NCI-H1417 (cell line): ENCODE results near the gene EMC8.
"Not testable (repeated sequence)": the region's sequence is repeated elsewhere in the genome, so short reads cannot be mapped to it uniquely, and the experiment has no call there.

Experiments used
- DNase-seq, 3 experiments: peaks; one replicate each; lab custom pipeline; 2025; lab: John Stamatoyannopoulos, UW

Gene EMC8

GRCh38 chr16:85812811-85813700 lies 13.7 kb upstream of the EMC8 start:
- no peak for DNase-seq

- DNase-seq = no peak
These were observed 12.9 kb upstream of the EMC8 start for GRCh38 chr16:85812031-85812807.

- no peak for DNase-seq
These were observed 11.4 kb upstream of the EMC8 start for GRCh38 chr16:85810742-85811115.

DNA sequence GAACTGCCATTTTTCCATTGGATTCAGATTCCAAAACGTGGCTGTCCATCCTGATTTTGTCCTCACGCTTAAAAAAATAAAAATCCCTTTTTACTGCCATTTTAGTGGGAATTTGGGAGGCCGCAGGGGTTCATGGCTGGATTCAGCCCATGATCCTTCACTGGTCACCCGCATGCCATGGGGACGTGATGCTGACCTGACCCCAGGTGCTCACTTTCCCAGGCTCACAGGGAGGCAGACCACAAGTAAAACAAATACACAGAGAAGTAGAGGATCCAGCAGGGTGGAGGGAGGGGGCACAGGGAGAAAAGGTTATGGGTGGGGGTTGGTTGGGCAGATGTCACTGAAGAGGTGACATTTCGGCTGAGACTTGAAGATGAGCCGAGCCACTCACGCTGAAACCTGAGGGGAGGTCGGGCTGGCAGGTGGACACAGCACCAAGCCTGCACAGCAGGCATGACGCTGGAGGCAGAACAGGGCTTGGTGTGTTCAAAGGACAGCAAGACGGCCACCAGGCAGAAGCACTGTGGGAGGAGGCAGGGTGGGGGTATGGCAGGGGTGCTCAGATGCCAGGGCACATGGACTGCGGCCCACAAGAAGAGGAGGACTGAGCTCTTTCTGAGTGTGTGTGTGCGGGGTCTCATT lies 10.9 kb upstream of the EMC8 start:
- no peak for DNase-seq

- no peak for DNase-seq
These were observed 10.3 kb upstream of the EMC8 start for GRCh38 chr16:85809645-85810044.

DNA sequence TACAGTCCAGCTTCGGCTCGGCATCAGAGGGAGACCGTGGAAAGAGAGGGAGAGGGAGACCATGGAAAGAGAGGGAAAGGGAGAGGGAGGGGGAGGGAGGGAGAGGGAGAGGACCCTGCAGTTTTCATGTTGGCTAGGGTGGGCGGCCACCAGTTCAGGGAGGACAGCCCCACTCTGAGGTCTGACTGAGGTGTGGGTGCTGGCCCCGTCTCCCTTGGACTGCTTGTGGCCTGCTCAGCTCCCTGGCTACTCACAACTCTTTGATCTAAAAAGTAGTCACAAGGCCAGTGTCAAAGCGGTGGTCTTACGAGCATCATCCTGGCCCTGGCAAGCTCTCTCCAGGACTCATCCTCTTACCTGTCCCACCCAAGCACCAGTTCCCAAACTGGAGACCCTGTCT lies 9.6 kb upstream of the EMC8 start:
- DNase-seq = no peak

GRCh38 chr16:85808104-85808503 lies 8.8 kb upstream of the EMC8 start:
- DNase-seq = not testable (repeated sequence)

- not testable (repeated sequence) for DNase-seq
These were observed 8.0 kb upstream of the EMC8 start for GRCh38 chr16:85807340-85807739.

DNA sequence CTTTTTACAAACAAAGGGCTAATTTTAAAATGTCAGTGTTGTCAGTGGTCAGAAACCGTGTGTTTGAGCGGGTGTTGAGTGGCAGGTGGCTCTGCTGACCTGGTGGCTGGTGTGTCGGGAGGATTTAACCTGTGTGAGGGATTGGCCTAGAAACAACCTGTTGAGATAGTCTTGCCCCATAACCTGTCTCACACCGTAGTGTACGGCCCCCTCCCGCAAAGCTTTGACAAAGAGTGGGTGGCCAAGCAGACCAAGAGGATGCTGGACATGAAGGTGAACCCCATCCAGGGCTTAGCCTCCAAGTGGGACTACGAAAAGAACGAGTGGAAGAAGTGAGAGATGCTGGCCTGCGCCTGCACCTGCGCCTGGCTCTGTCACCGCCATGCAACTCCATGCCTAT lies 7.2 kb upstream of the EMC8 start:
- DNase-seq = peak in 1 of 3 experiments; percentile 16

DNA sequence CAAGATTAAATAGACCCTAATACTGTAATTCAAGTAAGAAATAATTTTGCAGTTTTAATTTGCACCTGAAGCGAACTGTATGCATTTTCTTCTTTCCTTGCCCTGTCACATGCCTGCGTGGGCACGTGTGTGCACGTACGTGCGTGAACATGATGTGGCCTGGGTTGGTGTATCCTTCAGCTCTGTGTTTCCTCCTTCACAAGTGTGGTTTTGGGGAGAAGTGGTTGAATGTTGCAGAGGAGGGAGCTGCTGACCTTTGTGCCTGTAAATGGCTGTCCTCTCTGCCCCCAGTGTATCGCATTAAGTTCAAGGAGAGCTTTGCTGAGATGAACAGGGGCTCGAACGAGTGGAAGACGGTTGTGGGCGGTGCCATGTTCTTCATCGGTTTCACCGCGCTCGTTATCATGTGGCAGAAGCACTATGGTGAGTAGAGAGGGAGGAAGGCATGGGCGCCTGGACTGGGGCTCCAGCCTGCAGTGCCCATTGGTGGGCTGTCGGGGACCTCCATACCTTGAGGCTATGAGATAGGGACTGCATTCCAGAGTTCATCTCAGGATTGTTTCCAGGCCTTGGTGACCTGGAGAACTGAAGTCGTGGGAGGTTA lies 6.2 kb upstream of the EMC8 start:
- no peak for DNase-seq

DNA sequence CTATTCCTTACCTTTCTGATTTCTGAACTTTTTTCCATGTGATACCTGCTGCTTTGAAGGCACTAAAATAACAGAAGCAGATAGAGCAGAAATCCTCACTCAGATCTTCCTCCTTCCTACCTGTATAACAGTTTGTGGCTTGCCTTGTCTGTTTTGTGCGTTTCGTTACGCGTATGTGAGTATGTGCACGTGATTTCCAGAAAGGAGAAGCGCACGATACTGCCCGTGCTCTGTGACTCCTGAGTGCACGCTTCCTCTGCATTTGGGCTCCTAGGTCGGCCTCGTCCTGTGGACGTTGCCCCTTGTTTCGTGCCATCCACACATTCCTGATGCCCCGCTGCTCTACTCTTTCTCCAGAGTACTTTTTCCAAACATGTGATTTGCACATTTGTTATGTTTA lies 4.2 kb upstream of the EMC8 start:
- no peak for DNase-seq

GRCh38 chr16:85800321-85800669 lies 951 bp upstream of the EMC8 start:
- no peak for DNase-seq

DNA sequence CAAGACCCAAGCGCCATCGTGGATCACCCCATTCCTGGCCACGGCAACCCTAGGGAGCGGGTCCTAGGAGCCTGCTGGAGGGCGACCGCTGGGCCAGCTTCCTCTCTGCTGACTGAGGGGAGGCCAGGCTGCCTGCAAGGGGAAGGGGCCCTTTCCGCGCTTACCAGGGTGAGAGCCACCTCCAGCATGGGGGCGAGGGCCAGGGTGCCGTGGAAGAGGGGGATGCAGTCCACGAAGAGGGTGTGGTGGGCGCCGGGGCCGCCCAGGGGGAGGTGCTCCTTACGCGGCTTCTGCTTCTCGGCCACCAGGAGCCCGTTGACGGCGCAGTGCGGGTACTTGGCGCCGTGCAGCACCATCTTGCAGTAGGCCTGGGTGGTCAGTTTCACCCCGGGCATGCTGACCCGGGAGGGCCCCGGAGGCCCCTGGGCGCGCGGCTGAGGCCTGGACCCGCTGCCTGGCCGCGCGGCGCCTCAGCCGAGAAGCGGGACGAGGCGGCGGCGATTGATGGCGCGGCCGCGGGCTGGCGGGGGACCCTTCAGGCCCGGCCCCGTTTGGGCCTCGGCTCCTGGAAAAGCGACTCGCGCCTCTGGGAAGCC lies 345 bp downstream of the EMC8 start:
- DNase-seq = peak in 2 of 3 experiments; percentile 44 to 65

DNA sequence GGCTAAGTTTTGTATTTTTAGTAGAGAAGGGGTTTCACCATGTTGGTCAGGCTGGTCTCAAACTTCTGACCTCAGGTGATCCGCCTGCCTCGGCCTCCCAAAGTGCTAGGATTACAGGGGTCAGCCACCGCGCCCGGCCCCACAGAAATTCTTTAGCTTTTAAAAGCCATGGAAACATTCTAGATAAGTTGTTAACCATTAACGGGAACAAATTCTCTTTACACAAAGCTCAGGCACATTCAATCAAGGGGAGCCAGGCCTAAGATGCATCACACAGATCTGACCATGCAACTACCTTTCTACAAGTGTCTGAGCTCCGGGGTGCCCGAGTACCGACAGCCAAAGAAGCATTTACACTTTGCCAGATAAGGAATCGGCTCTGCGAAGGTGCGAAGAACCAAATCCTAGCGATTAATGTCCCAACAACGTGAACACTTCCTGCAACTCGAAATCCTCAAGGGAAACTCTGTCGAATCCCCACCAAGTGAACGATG lies 1.0 kb downstream of the EMC8 start:
- DNase-seq = no peak

DNA sequence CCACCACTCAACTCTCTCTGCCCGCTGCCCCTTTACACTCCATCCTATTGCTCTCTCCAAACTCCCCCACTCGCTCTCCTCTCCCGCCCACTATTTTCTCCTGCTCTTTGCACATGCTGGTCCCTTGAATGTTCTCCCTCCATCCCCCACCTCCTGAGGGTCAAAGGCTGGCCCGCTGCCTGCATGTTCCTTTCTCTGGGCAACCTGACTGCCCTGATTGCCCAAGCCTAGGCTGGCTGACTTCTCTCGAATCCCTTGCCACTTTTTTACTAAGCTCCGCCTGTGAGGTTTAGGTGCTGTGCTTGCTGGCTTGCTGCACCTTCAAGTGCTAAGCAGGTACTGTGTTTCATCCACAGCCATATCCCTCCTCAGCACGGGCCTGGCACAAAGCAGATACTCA lies 2.7 kb downstream of the EMC8 start:
- no peak for DNase-seq

- DNase-seq = no peak
These were observed 3.2 kb downstream of the EMC8 start for GRCh38 chr16:85796152-85796551.

- no peak for DNase-seq
These were observed 4.6 kb downstream of the EMC8 start for GRCh38 chr16:85794696-85795095.

DNA sequence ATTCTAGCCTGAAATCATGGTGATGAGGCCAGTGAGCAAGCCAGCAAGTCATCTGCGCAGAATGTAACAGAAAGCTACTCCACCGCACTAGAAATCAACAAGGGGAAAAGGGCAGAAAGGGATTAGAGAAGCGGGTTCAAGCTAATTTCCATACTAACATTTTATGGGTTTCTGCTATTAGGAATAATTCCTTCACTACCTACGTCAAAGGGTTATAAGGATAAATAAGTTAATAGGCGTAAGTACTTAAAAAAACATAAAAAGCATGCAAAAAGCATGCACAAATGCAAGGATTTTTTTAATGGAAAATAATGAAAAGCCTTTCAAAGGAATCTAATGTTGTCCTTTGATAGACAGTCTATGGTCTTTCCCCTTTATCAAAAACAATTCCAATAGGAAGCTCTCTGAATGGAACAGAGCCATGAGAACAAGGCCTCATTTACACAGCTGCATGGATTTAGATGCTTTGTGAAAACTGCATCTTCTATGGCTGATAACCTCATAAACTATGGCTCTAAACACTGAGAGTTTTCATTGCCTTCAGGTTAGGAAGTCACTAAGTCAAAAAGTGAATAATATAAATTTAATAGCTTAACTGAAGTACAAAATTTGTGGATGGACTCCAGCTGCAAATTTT lies 5.6 kb downstream of the EMC8 start:
- DNase-seq = no peak

DNA sequence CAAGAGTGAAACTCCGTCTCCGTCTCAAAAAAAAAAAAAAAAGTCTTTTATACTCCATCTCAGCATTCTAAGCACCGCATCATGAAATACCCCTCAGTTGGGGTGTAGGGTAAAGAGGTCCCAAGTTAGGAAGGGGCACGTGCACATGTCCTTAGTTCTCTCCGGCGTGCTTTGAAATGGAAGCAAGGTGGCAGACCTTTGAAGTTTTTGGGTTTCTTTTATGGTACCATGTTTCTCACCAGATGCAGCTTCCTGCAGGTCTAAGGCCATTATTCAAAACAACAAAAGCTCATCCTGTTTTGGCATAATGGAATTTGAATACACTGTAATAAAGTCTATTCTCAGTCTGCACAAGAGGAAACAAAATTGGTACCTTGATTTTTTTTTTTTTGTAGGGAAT lies 9.6 kb downstream of the EMC8 start:
- no peak for DNase-seq

GRCh38 chr16:85788819-85789218 lies 10.5 kb downstream of the EMC8 start:
- no peak for DNase-seq

- DNase-seq = no peak
These were observed 13.4 kb downstream of the EMC8 start for GRCh38 chr16:85785927-85786326.
